NCI-H526 treated with DMSO at 0.1 percent for 48 hours (cell line): ENCODE data around the gene USP25.

ENCODE experiments used
- DNase-seq: peaks from one replicate; lab custom pipeline; 2025; lab: John Stamatoyannopoulos, UW

USP25 gene

DNA sequence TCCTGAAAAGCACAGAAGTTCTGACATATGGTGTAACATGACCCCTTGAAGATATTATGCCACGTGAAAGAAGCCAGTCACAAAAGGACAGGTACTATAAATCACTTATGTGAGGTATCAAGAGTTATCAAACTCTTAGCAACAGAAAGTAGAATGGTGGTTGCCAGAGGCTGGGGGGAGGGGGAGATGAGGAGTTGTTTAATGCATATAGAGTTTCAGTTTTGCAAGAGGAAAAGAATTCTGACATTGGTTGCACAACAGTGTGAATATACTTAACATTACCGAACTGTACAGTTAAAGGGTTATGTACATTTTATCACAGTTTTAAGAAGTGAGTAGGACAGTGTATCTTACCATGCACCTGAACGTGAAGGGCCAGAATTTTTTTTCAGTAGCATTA lies 80.0 kb downstream of the USP25 start:
- DNase-seq: no peak

- DNase-seq: no peak
Observed at GRCh38 chr21:15815285-15815684, 85.5 kb downstream of the USP25 start.

- no peak for DNase-seq
Observed at GRCh38 chr21:15820327-15820726, 90.5 kb downstream of the USP25 start.

DNA sequence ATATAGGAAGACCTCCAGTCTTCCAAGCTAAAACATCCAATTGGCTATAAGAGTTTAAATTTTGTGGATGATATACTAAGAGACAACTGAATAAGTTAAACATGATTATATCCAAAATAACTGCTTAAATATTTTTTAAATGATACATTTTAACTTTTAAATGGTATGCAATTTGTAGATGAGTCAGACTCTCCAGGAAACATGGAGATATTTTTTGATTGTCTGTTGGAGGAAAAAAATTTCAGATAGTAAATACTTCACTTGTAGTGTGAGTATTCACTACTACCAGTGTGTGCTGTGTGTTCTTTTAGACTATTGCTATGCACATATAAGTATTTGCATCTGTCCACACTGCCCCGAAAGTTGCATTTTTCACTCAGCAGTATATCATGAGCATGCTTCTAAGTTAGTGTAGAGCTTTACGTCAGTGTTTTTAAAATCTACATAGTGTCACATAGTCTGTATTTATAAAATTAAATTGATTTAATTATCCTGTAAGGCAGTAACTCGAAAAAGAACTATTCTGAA lies 91.1 kb downstream of the USP25 start:
- no peak for DNase-seq

- no peak for DNase-seq
Observed at GRCh38 chr21:15823486-15824150, 93.8 kb downstream of the USP25 start.

GRCh38 chr21:15825700-15826099 lies 95.9 kb downstream of the USP25 start:
- DNase-seq: no peak

DNA sequence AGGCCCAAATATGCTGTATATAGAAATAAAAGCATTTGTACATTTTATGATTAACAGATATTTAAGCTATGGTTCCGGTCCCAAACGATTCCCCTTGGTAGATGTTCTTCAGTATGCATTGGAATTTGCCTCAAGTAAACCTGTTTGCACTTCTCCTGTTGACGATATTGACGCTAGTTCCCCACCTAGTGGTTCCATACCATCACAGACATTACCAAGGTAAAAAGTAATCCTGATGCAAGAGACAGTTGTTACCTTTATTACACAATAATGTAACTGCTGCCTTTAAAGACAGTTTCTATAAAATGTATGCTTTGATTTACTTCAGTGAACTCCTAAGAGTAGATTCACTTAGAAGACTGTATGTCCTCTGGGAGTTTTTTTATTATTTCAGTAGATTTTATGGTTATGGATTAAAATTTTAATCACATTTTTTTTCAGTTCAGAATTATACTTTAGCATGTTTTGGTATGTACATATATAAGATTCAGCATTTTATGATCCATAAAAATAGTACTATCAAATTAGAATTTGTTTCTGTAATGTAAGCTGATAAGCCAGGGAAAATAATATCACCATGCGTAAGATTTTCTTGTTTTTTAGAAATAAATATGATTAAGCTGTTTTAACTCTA lies 96.5 kb downstream of the USP25 start:
- peak; percentile 9 for DNase-seq

DNA sequence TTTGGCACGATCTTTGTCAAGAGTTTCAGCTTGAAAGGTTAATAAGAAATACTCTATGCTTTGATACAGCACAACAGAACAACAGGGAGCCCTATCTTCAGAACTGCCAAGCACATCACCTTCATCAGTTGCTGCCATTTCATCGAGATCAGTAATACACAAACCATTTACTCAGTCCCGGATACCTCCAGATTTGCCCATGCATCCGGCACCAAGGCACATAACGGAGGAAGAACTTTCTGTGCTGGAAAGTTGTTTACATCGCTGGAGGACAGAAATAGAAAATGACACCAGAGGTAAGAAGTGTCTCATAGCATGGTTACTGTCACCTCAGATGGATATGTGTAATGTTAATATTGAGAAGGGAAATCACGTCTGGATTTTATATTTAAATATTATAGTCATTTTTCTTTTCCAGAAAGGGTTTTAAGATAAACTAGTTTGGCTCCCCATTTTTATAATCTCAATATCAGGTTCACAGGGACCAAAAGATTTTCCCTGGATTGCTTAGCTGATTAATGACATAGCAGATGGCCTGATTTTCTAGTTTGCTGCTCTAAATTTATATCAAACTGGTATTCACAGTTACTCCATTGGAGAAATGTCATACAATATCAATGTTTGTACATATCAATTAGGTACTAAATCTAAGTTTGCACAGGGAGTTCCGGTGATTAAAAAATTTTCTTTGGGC lies 97.3 kb downstream of the USP25 start:
- no peak for DNase-seq

GRCh38 chr21:15831497-15831896 lies 101.7 kb downstream of the USP25 start:
- no peak for DNase-seq

DNA sequence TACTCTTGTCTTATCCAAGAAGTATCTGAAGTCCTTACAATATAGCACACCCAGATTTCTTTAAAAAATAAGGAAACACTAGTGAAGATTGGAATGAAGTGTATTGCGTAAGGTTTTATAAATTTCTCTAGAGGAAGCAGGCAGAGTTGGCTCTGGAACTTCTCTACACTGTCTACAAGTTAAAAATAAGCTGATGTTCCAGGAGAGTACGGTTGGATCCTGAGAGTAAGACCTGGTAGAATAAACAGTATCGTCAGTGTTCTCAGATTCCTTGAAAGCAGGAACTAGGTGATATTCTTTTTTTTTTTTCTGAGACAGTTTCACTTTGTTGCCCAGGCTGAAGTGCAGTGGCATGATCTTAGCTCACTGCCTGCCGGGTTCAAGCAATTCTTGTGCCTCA lies 107.9 kb downstream of the USP25 start:
- no peak for DNase-seq

DNA sequence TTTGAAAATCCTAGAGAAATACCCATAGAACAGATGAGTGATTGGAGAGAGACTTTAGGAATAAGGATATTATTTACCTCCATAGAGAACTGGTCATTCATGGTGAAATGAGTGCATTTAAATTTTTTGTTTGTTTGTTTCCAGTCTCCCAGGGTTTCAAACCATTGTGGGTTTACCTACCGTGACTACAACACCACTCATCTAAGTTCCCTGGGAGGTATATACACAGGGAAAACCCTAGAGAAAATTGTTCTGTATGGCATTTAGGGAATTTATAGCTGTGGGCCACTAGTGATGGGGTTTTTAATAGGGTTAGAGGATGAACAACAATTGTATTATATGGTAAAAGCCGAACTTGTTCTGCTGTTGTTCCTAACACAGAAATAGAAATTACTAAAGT lies 109.2 kb downstream of the USP25 start:
- DNase-seq: no peak

DNA sequence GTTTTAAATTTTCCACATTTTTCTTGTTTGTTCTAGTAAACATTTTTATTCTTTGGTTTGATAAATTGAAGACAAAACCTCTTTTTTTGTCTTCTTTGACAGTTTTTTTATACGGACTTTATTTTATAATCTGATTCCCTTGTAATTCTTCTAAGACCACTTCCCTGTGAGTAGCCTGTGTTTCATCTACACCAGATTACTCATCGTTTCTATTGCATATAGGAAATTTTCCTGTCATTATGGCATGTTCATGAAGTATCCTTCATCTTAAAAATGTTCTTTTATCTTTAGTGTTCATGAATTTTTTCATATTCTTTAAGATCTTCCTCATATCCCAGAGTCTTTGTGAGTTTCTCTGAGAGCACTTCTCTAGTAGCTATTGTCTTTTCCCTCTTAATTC lies 109.8 kb downstream of the USP25 start:
- DNase-seq: no peak

DNA sequence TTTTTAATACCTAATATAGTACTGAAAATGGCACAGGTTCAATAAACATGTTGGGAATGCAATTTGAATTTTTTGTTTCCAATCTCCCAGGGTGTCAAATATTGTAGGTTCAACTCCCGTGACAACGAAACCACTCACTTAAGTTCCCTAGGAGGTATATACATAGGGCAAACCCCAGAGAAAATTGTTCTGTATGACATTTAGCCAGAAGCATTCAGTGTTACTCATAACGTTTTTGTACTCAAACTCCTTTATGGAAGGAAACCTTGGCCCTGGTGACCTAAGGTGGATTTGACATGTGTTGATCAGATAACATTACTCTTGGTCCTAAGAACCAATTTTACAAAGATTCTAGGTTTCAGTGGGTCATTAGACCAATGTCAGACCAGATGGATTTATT lies 110.6 kb downstream of the USP25 start:
- DNase-seq: no peak

GRCh38 chr21:15841856-15842564 lies 112.2 kb downstream of the USP25 start:
- no peak for DNase-seq

DNA sequence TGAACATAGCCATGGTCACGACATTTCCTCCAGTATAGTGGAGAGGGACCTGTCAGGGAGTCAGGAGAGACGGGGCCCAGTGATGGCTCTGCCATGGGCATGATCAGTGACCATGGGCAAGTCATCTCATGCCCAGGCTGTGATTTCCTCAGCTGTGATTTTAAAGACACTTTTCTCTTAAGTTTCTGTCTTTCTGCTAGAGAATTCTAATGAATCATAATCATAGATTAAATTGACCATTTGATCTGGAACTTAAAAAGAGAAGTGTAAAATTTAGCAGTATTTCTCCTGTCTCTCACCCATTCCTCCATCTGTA lies 112.7 kb downstream of the USP25 start:
- no peak for DNase-seq

GRCh38 chr21:15843766-15844165 lies 114.0 kb downstream of the USP25 start:
- DNase-seq: no peak

GRCh38 chr21:15848634-15849560 lies 119.1 kb downstream of the USP25 start:
- no peak for DNase-seq

DNA sequence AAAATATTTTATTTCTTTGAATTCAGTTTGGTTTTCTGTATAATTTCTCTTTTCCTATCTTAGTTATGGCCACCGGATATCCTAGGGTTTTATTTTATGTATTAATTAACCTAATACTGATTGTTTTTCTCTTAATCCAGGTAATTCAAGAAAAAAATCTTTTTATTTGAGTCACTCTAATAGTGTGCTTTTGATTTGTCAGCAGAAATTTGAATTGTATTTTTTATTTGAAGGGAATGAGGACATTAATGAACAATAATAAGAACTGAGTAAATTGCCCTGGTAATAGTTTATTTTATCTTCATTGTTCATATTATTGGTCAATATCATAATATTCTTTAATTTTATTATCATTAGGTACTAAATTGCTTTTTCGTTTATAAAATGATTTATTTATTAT lies 120.1 kb downstream of the USP25 start:
- DNase-seq: no peak

GRCh38 chr21:15850645-15851044 lies 120.9 kb downstream of the USP25 start:
- no peak for DNase-seq

DNA sequence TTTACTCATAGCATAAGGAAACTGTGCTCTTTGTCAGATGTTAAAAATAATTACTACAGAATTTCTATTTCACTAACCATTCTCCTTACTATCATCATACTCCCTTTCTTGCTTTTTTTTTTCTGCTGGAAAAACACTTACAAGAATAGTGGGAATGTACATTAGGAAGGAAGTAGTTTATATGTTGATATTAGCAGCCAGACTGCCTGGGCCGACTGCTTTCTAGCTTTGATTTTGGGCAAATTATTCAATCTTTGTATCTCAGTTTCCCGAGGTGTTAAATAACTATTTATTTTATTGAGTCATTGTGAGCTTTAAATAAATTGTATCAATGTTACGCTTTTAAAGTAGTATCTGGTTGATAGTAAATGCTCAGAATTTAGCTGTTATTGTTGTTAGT lies 122.4 kb downstream of the USP25 start:
- DNase-seq: no peak

DNA sequence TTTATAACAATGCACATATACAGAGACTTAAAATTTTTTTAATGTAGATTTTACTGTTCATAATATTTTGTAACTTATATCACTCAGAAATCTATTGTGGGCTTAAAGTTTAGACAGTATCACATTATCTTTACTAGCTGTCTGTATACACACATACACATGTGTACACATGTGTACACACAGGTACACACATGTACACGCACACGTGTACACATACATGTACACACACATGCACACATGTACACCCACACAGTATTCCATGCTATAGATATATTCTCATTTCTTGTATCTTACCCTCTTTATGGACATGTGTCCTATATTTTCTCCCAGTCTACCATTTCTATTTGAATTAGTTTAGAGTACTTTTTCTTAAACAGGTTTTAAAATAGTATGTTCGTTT lies 123.3 kb downstream of the USP25 start:
- no peak for DNase-seq

DNA sequence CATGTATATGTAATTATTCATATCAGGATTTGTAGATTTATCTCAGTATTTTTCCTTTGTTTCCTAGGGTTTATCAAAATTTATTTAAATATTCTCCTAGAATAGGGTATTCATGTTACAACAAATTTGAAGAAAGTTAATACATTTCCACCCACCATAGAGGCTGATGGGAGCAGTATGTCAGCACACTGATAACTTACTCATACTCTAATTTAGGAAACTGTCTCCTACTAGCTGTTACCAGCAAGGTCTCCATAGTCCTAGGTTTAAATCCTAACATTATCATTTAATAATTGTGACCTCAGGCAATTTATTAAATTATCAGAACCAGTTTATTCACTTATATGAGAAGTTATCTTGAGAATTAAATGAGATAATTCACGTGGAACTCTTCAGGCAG lies 127.0 kb downstream of the USP25 start:
- DNase-seq: no peak
